Measurements from ENCODE around the gene NCOA6.
"Not testable (repeated sequence)": the region's sequence is repeated elsewhere in the genome, so short reads cannot be mapped to it uniquely, and the experiment has no call there.

NCOA6 gene

DNA sequence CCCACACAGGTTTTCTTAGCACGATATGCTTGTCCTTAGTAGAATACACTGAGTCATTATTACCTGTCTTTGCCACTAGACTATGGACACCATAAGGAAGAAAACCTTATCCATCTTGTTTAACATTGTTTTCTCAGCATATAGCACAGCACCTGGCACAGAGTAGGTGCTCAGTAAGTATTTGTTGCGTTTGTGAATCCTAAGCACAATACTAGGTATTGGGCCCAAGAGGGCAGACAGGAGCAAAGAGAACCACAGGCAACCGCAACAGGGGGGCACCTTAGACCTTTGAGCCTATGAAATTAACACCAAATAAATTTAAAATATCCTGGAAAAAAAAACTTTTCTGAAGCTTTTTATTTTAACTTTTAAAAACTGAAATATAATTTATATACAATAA lies 3.7 kb upstream of the NCOA6 start:
- Histone ChIP-seq H3K36me3 (ENCODE audit: control insufficient read depth, insufficient read depth, low read length) (no peaks in the 10 kb centered on the region), H3K4me3 (ENCODE audit: extremely low read depth, insufficient read depth, low read length, poor library complexity, severe bottlenecking) (no peak overlapping the region), H3K4me1 (ENCODE audit: control insufficient read depth, insufficient read depth, low read length, poor library complexity, severe bottlenecking) (no peaks in the 10 kb centered on the region), H3K27ac (ENCODE audit: low read depth, low read length, severe bottlenecking) (no peak overlapping the region), H3K9me3 (ENCODE audit: control insufficient read depth, low read length) (no peaks in the 10 kb centered on the region)
- 62 to 89% methylated on average over 1 to 2 of the region's 3 CpGs for WGBS, 2 experiments (ENCODE audit: insufficient coverage in 2 of 2)

- Histone ChIP-seq H3K27ac (ENCODE audit: low read depth, low read length, severe bottlenecking) (peak overlapping the region; percentile 71), H3K36me3 (ENCODE audit: control insufficient read depth, insufficient read depth, low read length) (peaks cover 12% of the 10 kb centered on the region), H3K4me3 (ENCODE audit: extremely low read depth, insufficient read depth, low read length, poor library complexity, severe bottlenecking) (peak overlapping the region; percentile 78), H3K9me3 (ENCODE audit: control insufficient read depth, low read length) (no peaks in the 10 kb centered on the region), H3K4me1 (ENCODE audit: control insufficient read depth, insufficient read depth, low read length, poor library complexity, severe bottlenecking) (no peaks in the 10 kb centered on the region)
- 0% methylated on average over 48 to 57 of the region's 68 CpGs for WGBS, 2 experiments (ENCODE audit: insufficient coverage in 2 of 2)
These were observed 483 bp downstream of the NCOA6 start for GRCh38 chr20:34824806-34825529.

DNA sequence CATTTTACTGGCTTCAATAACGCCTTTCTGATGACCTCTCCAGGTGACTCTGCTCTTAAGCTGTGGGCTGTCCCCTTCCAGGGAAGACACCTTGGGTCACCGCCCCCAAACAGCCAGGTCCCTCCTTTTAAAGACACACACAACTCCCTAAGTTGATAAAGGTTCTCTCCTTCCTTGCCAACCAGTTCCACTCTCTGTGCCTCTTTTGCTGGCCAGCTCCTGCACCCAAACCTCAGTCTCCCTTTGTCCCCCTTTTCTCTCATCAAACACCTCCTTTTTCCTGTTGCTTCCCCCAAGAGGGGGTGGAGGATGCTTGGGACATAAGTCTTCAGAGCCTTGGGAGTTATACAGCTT lies 1.0 kb downstream of the NCOA6 start:
- WGBS, 2 experiments (ENCODE audit: insufficient coverage in 2 of 2) = 5 to 8% methylated on average over 2 of the region's 2 CpGs

GRCh38 chr20:34824026-34824425 lies 1.4 kb downstream of the NCOA6 start:
- Histone ChIP-seq H3K27ac (ENCODE audit: low read depth, low read length, severe bottlenecking) (no peak overlapping the region), H3K4me3 (ENCODE audit: extremely low read depth, insufficient read depth, low read length, poor library complexity, severe bottlenecking) (peak overlapping the region; percentile 78), H3K36me3 (ENCODE audit: control insufficient read depth, insufficient read depth, low read length) (peaks cover 13% of the 10 kb centered on the region), H3K9me3 (ENCODE audit: control insufficient read depth, low read length) (no peaks in the 10 kb centered on the region), H3K4me1 (ENCODE audit: control insufficient read depth, insufficient read depth, low read length, poor library complexity, severe bottlenecking) (no peaks in the 10 kb centered on the region)
- WGBS, 2 experiments (ENCODE audit: insufficient coverage in 2 of 2) = 67 to 100% methylated on average over 1 of the region's 1 CpG

More for the DNA sequence above, 1.0 kb downstream of the NCOA6 start:
- Histone ChIP-seq H3K4me3 (ENCODE audit: extremely low read depth, insufficient read depth, low read length, poor library complexity, severe bottlenecking) (peak overlapping the region; percentile 78), H3K27ac (ENCODE audit: low read depth, low read length, severe bottlenecking) (peak overlapping the region; percentile 71), H3K36me3 (ENCODE audit: control insufficient read depth, insufficient read depth, low read length) (peaks cover 13% of the 10 kb centered on the region), H3K4me1 (ENCODE audit: control insufficient read depth, insufficient read depth, low read length, poor library complexity, severe bottlenecking) (no peaks in the 10 kb centered on the region), H3K9me3 (ENCODE audit: control insufficient read depth, low read length) (no peaks in the 10 kb centered on the region)

- WGBS, 2 experiments (ENCODE audit: insufficient coverage in 2 of 2) = 79 to 82% methylated on average over 3 to 4 of the region's 8 CpGs
- Histone ChIP-seq H3K4me3 (ENCODE audit: extremely low read depth, insufficient read depth, low read length, poor library complexity, severe bottlenecking) (no peak overlapping the region), H3K9me3 (ENCODE audit: control insufficient read depth, low read length) (no peaks in the 10 kb centered on the region), H3K4me1 (ENCODE audit: control insufficient read depth, insufficient read depth, low read length, poor library complexity, severe bottlenecking) (no peaks in the 10 kb centered on the region), H3K36me3 (ENCODE audit: control insufficient read depth, insufficient read depth, low read length) (peaks cover 13% of the 10 kb centered on the region), H3K27ac (ENCODE audit: low read depth, low read length, severe bottlenecking) (no peak overlapping the region)
These were observed 4.5 kb downstream of the NCOA6 start for GRCh38 chr20:34820805-34821578.

- Histone ChIP-seq H3K9me3 (ENCODE audit: control insufficient read depth, low read length) (no peaks in the 10 kb centered on the region), H3K4me1 (ENCODE audit: control insufficient read depth, insufficient read depth, low read length, poor library complexity, severe bottlenecking) (no peaks in the 10 kb centered on the region), H3K4me3 (ENCODE audit: extremely low read depth, insufficient read depth, low read length, poor library complexity, severe bottlenecking) (no peak overlapping the region), H3K27ac (ENCODE audit: low read depth, low read length, severe bottlenecking) (no peak overlapping the region), H3K36me3 (ENCODE audit: control insufficient read depth, insufficient read depth, low read length) (peaks cover 14% of the 10 kb centered on the region)
- 80% methylated on average over 1 of the region's 2 CpGs; no CpG with 5 or more reads in 1 of the 2 experiments for WGBS, 2 experiments (ENCODE audit: insufficient coverage in 2 of 2)
These were observed 7.7 kb downstream of the NCOA6 start for GRCh38 chr20:34817801-34818200.

- Histone ChIP-seq H3K36me3 (ENCODE audit: control insufficient read depth, insufficient read depth, low read length) (peaks cover 14% of the 10 kb centered on the region), H3K27ac (ENCODE audit: low read depth, low read length, severe bottlenecking) (no peak overlapping the region), H3K4me3 (ENCODE audit: extremely low read depth, insufficient read depth, low read length, poor library complexity, severe bottlenecking) (no peak overlapping the region), H3K9me3 (ENCODE audit: control insufficient read depth, low read length) (no peaks in the 10 kb centered on the region), H3K4me1 (ENCODE audit: control insufficient read depth, insufficient read depth, low read length, poor library complexity, severe bottlenecking) (no peaks in the 10 kb centered on the region)
- no CpG with 5 or more reads among the region's 2 CpGs for WGBS, 2 experiments (ENCODE audit: insufficient coverage in 2 of 2)
These were observed 8.4 kb downstream of the NCOA6 start for GRCh38 chr20:34817072-34817471.

DNA sequence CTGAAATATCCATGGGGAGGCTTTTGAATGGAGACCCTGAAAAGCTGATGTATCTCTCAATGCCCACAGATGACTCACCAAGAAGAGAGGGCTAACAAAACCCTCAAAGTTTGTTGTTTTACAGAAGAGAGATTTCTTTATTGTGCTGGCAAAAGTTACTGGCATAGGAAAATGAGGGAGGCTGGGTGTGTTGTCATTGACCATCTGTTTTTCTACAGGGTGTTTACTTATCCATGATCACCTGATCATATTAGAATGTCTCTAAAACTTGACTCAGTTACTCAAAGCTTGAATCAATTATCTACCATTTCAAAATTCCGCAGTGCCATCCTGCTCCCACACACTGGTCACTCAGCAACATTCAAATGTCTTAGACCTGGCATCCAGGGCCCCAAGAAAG lies 9.8 kb downstream of the NCOA6 start:
- Histone ChIP-seq H3K9me3 (ENCODE audit: control insufficient read depth, low read length) (no peaks in the 10 kb centered on the region), H3K27ac (ENCODE audit: low read depth, low read length, severe bottlenecking) (no peak overlapping the region), H3K4me3 (ENCODE audit: extremely low read depth, insufficient read depth, low read length, poor library complexity, severe bottlenecking) (no peak overlapping the region), H3K4me1 (ENCODE audit: control insufficient read depth, insufficient read depth, low read length, poor library complexity, severe bottlenecking) (no peaks in the 10 kb centered on the region), H3K36me3 (ENCODE audit: control insufficient read depth, insufficient read depth, low read length) (peaks cover 14% of the 10 kb centered on the region)
- WGBS, 2 experiments (ENCODE audit: insufficient coverage in 2 of 2) = 93 to 100% methylated on average over 1 of the region's 1 CpG

DNA sequence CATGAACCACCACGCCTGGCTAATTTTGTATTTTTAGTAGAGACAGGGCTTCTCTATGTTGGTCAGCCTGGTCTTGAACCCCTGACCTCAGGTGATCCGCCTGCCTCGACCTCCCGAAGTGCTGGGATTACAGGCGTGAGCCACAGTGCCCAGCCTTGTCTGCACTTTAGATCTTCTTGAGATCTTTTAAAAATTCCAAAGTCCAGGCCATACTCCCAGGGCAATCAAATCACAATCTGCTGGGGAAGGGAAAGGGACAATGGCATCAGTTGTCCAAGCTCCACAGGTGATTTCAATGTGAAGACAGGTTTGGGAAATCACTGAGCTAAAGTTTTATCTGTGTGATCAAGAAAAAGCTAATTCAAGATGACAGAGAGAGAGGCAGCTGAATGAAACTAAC lies 16.9 kb downstream of the NCOA6 start:
- Histone ChIP-seq H3K27ac (ENCODE audit: low read depth, low read length, severe bottlenecking) (no peak overlapping the region), H3K4me3 (ENCODE audit: extremely low read depth, insufficient read depth, low read length, poor library complexity, severe bottlenecking) (no peak overlapping the region), H3K9me3 (ENCODE audit: control insufficient read depth, low read length) (no peaks in the 10 kb centered on the region), H3K4me1 (ENCODE audit: control insufficient read depth, insufficient read depth, low read length, poor library complexity, severe bottlenecking) (no peaks in the 10 kb centered on the region), H3K36me3 (ENCODE audit: control insufficient read depth, insufficient read depth, low read length) (peaks cover 13% of the 10 kb centered on the region)
- 95 to 96% methylated on average over 5 of the region's 5 CpGs for WGBS, 2 experiments (ENCODE audit: insufficient coverage in 2 of 2)

DNA sequence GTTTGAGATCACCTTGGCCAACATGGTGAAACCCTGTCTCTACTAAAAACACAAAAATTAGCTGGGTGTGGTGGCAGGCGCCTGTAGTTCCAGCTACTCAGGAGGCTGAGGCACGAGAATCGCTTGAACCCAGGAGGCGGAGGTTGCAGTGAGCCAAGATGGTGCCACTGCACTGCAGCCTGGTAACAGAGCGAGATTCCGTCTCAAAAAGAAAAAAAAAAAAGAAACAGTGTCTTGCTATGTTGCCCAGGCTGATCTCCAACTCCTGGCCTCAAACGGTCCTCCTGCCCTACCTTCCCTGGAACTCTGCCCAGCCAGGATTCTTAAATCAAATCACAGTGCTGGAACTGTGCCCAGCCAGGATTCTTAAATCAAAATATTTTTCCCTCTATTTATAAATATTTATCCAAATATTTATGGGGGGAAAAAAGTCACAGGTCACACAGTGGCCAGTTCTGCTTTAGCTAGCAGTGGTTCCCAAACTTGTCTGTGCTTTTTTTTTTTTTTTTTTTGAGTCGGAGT lies 17.4 kb downstream of the NCOA6 start:
- H3K4me1 ChIP-seq (ENCODE audit: control insufficient read depth, insufficient read depth, low read length, poor library complexity, severe bottlenecking); H3K4me3 ChIP-seq (ENCODE audit: extremely low read depth, insufficient read depth, low read length, poor library complexity, severe bottlenecking); H3K27ac ChIP-seq (ENCODE audit: low read depth, low read length, severe bottlenecking); H3K9me3 ChIP-seq (ENCODE audit: control insufficient read depth, low read length): not testable (repeated sequence)
- H3K36me3 ChIP-seq (ENCODE audit: control insufficient read depth, insufficient read depth, low read length) = peaks cover 15% of the 10 kb centered on the region
- WGBS, 2 experiments (ENCODE audit: insufficient coverage in 2 of 2) = 87 to 98% methylated on average over 6 to 7 of the region's 8 CpGs

DNA sequence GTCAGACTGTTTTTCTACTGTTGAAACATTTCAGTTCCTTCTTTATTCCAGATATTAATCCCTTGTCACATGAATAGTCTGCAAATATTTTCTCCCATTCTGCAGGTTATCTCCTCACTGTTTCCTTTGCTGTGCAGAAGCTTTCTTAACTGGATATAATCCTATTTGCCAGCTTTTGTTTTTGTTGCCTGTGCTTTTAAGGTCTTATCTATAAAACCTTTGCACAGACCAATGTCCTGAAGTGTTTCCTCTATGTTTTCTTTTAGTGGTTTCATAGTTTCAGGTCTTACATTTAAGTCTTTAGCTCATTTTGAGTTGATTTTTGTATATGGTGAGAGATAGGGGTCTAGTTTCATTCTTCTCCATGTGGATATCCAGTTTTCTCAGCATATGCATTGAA lies 19.2 kb downstream of the NCOA6 start:
- Histone ChIP-seq H3K9me3 (ENCODE audit: control insufficient read depth, low read length) (no peaks in the 10 kb centered on the region), H3K36me3 (ENCODE audit: control insufficient read depth, insufficient read depth, low read length) (peaks cover 15% of the 10 kb centered on the region), H3K4me3 (ENCODE audit: extremely low read depth, insufficient read depth, low read length, poor library complexity, severe bottlenecking) (no peak overlapping the region), H3K4me1 (ENCODE audit: control insufficient read depth, insufficient read depth, low read length, poor library complexity, severe bottlenecking) (no peaks in the 10 kb centered on the region), H3K27ac (ENCODE audit: low read depth, low read length, severe bottlenecking) (no peak overlapping the region)

Data from mesodermal cell (in vitro differentiated cells).